Endothelial cell (in vitro differentiated cells): ENCODE results near the gene DIAPH2. TPM values are rescaled to one million over a fixed set of nuclear protein-coding genes. Genes with fewer than 3 reads are reported as not detected.
"Not testable (repeated sequence)": the region's sequence is repeated elsewhere in the genome, so short reads cannot be mapped to it uniquely, and the experiment has no call there.

Experiments
- DNase-seq: peaks from one replicate; pipeline ENCODE4 v3.0.0; 2021; ENCODE audit warnings: low spot score
- H3K27ac Mint-ChIP-seq: one replicate; pipeline ENCODE4 v1.8.0; 2021; ENCODE audit warnings: mixed read lengths, inconsistent platforms; ENCODE audit not compliant: unreplicated experiment
- H3K27me3 Mint-ChIP-seq: one replicate; pipeline ENCODE4 v1.8.0; 2021; ENCODE audit warnings: mild to moderate bottlenecking, moderate library complexity, mixed read lengths, inconsistent platforms; ENCODE audit not compliant: unreplicated experiment
- H3K36me3 Mint-ChIP-seq: one replicate; pipeline ENCODE4 v1.8.0; 2021; ENCODE audit warnings: mild to moderate bottlenecking, low read depth, mixed read lengths, inconsistent platforms; ENCODE audit not compliant: unreplicated experiment
- H3K4me1 Mint-ChIP-seq: one replicate; pipeline ENCODE4 v1.8.0; 2021; ENCODE audit warnings: mild to moderate bottlenecking, mixed read lengths, inconsistent platforms; ENCODE audit not compliant: unreplicated experiment
- H3K4me3 Mint-ChIP-seq: one replicate; pipeline ENCODE4 v1.8.0; 2021; ENCODE audit warnings: mild to moderate bottlenecking, mixed read lengths, inconsistent platforms; ENCODE audit not compliant: unreplicated experiment
- H3K9me3 Mint-ChIP-seq: one replicate; pipeline ENCODE4 v1.8.0; 2021; ENCODE audit warnings: mixed read lengths, inconsistent platforms; ENCODE audit not compliant: unreplicated experiment
- CTCF ChIP-seq: fragments of 200-600 bp; sonication (generic); IDR thresholded peaks from one replicate; pipeline ENCODE4 v1.5.0; 2021; ENCODE audit warnings: antibody characterized with exemption; ENCODE audit not compliant: unreplicated experiment
- total RNA-seq: library from RNA; stranded (reverse); fragmentation: NEBNext Ultra II Directional; extraction: Animal tissue kit (Norgen Biotek cat#: 25700); gene quantifications from one replicate; pipeline ENCODE4 v1.2.1, GENCODE V29; 2021; ENCODE audit not compliant: unreplicated experiment

DIAPH2 gene
- total RNA-seq, 1 donor from 2014 or later = 45.3 TPM

- no peak overlapping the region for H3K4me3 Mint-ChIP-seq
- TF ChIP-seq CTCF = no peak
Observed at GRCh38 chrX:96722781-96723180, 38.1 kb downstream of the DIAPH2 start.

GRCh38 chrX:96729053-96729452 is 44.4 kb downstream of the DIAPH2 start:
- Mint-ChIP-seq H3K4me1 (peaks cover 32% of the 10 kb centered on the region), H3K9me3 (no peaks in the 10 kb centered on the region), H3K27me3 (no peaks in the 10 kb centered on the region), H3K36me3 (no peaks in the 10 kb centered on the region), H3K4me3 (no peak overlapping the region), H3K27ac (peak overlapping the region; percentile 85)
- DNase-seq = no peak
- no peak for TF ChIP-seq CTCF

More at GRCh38 chrX:96722781-96723180, 38.1 kb downstream of the DIAPH2 start:
- Mint-ChIP-seq H3K4me1 (peaks cover 18% of the 10 kb centered on the region), H3K9me3 (peaks cover 4% of the 10 kb centered on the region), H3K27ac (no peak overlapping the region), H3K36me3 (no peaks in the 10 kb centered on the region), H3K27me3 (no peaks in the 10 kb centered on the region)
- no peak for DNase-seq

GRCh38 chrX:96729868-96730643 is 45.4 kb downstream of the DIAPH2 start:
- no peaks in the 10 kb centered on the region for H3K9me3 Mint-ChIP-seq

GRCh38 chrX:96731000-96731399 is 46.4 kb downstream of the DIAPH2 start:
- H3K4me1 Mint-ChIP-seq = peaks cover 31% of the 10 kb centered on the region
- H3K27me3 Mint-ChIP-seq, H3K4me3 Mint-ChIP-seq, H3K27ac Mint-ChIP-seq, H3K9me3 Mint-ChIP-seq, DNase-seq, H3K36me3 Mint-ChIP-seq: not testable (repeated sequence)

More at GRCh38 chrX:96729868-96730643, 45.4 kb downstream of the DIAPH2 start:
- peak overlapping the region; percentile 78 for H3K27ac Mint-ChIP-seq
- H3K4me3 Mint-ChIP-seq = no peak overlapping the region
- TF ChIP-seq CTCF = no peak
- peaks cover 32% of the 10 kb centered on the region for H3K4me1 Mint-ChIP-seq
- no peaks in the 10 kb centered on the region for H3K27me3 Mint-ChIP-seq
- no peak for DNase-seq
- H3K36me3 Mint-ChIP-seq = no peaks in the 10 kb centered on the region

GRCh38 chrX:96743367-96744073 is 58.9 kb downstream of the DIAPH2 start:
- TF ChIP-seq CTCF = no peak
- Mint-ChIP-seq H3K36me3 (no peaks in the 10 kb centered on the region), H3K4me3 (no peak overlapping the region), H3K9me3 (no peaks in the 10 kb centered on the region), H3K4me1 (no peaks in the 10 kb centered on the region), H3K27me3 (no peaks in the 10 kb centered on the region), H3K27ac (no peak overlapping the region)
- DNase-seq = no peak
